Right lobe of liver (tissue), 6 donors: ENCODE results near the gene IRF9. TPM values are rescaled to one million over a fixed set of nuclear protein-coding genes. Genes with fewer than 3 reads are reported as not detected.

Experiments
- ATAC-seq, 4 donors: fragments of 200-7000 bp; cut with Tn5 transposase; one replicate each; pipeline ENCODE4 v1.9.1; 2020; ENCODE audit warnings: mild to moderate bottlenecking in 4 of 4, moderate library complexity in 4 of 4
- DNase-seq, 3 donors: peaks; one replicate each; pipeline ENCODE4 v3.0.0-alpha.2; 2020
- H3K27ac ChIP-seq, 3 donors: fragments of 200-600 bp; one replicate each; pipeline ENCODE4 v1.8.0; 2022
- H3K27me3 ChIP-seq, 2 donors: fragments of 200-600 bp; one replicate each; pipeline ENCODE4 v1.8.0; 2022
- H3K36me3 ChIP-seq, 4 donors: fragments of 200-600 bp; sonication (generic) in 1 of 4; one replicate each; pipeline versions ENCODE4 v1.5.1 to v1.8.0; 2017 to 2022; ENCODE audit warnings: control low read depth in 1 of 4
- H3K4me1 ChIP-seq, 4 donors: fragments of 200-600 bp; sonication (generic) in 1 of 4; one replicate each; pipeline versions ENCODE4 v1.5.1 to v1.8.0; 2017 to 2022; ENCODE audit warnings: control low read depth in 1 of 4
- H3K4me3 ChIP-seq, 3 donors: fragments of 200-600 bp; one replicate each; pipeline ENCODE4 v1.8.0; 2022
- H3K9me3 ChIP-seq, 4 donors: fragments of 200-600 bp; sonication (generic) in 1 of 4; one replicate each; pipeline versions ENCODE4 v1.5.1 to v1.8.0; 2017 to 2022; ENCODE audit warnings: control low read depth in 1 of 4
- CTCF ChIP-seq, 4 donors: fragments of 200-600 bp in 3 of 4; fragments of 450-650 bp in 1 of 4; IDR thresholded peaks; one replicate each; pipeline versions ENCODE4 v1.5.1 to v1.8.0; 2016 to 2022; ENCODE audit warnings: antibody characterized with exemption in 4 of 4, mild to moderate bottlenecking in 2 of 4
- POLR2A ChIP-seq: fragments of 450-650 bp; IDR thresholded peaks from one replicate; pipeline ENCODE4 v1.6.1; 2017; ENCODE audit warnings: antibody characterized with exemption, mild to moderate bottlenecking
- WGBS: methylation state at CpG from one replicate; pipeline ENCODE4 v1.1.6; 2018; ENCODE audit warnings: low coverage, low lambda C conversion rate; ENCODE audit not compliant: insufficient coverage; ENCODE audit errors: missing lambda C conversion rate; 5-methylcytosine and 5-hydroxymethylcytosine counted together
- intact Hi-C, 2 donors: fragments of 100-400 bp; cut with DNase I; formaldehyde crosslinking; loops; one replicate each; pipeline versions ENCODE4 v1.11.2 to v1.14.1; 2022
- total RNA-seq, 6 experiments: library from RNA; depleted of rRNA in 2 of 6; stranded (reverse); fragments of >200 nt in 2 of 6; fragmentation: NEBNext Ultra II Directional in 3 of 6; extraction: Animal tissue kit (Norgen Biotek cat#: 25700) in 3 of 6; gene quantifications; one replicate each; pipeline versions ENCODE4 v1.1.0 to v1.2.4, GENCODE V29; 2016 to 2023
- donor health status: DM: no; HTN: yes; CAD: no.
- donor health status: DM: no; HTN: no; CAD: no.
- donor health status: DM: no; HTN: no; CAD: no.
- donor health status: DM: no; HTN: yes; CAD: no.
- donor health status: DM: no; HTN: yes; CAD: no.

IRF9 gene
- total RNA-seq, 6 experiments from 2014 or later, result 17.4 to 66.6 (median 37.2) TPM

GRCh38 chr14:24172871-24173281, 11.8 kb downstream of the IRF9 start:
- H3K27ac ChIP-seq, result no peak overlapping the region
- no peaks in the 10 kb centered on the region for H3K9me3 ChIP-seq
- 87% methylated on average over 20 of the region's 20 CpGs for WGBS
- intact Hi-C loops, result no loop called here
- H3K36me3 ChIP-seq, result peaks cover 0 to 5% (median 0%) of the 10 kb centered on the region in 4 donors
- no peaks in the 10 kb centered on the region for H3K27me3 ChIP-seq
- no peak overlapping the region for H3K4me3 ChIP-seq
- ATAC-seq (no peak), DNase-seq (peak in 1 of 3 donors; percentile 49)
- H3K4me1 ChIP-seq, result no peaks in the 10 kb centered on the region
- no peak for TF ChIP-seq POLR2A
- no peak for TF ChIP-seq CTCF (IDR thresholded peaks at IDR 0.05)

GRCh38 chr14:24176599-24176998, 15.5 kb downstream of the IRF9 start:
- DNase-seq, result no peak
- H3K4me3 ChIP-seq, result no peak overlapping the region

GRCh38 chr14:24177041-24177825, 16.2 kb downstream of the IRF9 start:
- H3K36me3 ChIP-seq, result peaks cover 0 to 15% (median 8%) of the 10 kb centered on the region in 4 donors
- intact Hi-C loops, result no loop called here

More at GRCh38 chr14:24176599-24176998, 15.5 kb downstream of the IRF9 start:
- TF ChIP-seq POLR2A (no peak), CTCF (IDR thresholded peaks at IDR 0.05) (no peak)
- Histone ChIP-seq H3K36me3 (peaks cover 0 to 11% (median 8%) of the 10 kb centered on the region in 4 donors), H3K9me3 (no peaks in the 10 kb centered on the region), H3K4me1 (peaks cover 0 to 23% (median 11%) of the 10 kb centered on the region in 4 donors), H3K27me3 (no peaks in the 10 kb centered on the region), H3K27ac (no peak overlapping the region)
- no peak for ATAC-seq
- intact Hi-C loops, result no loop called here
- no CpG with 5 or more reads among the region's 5 CpGs for WGBS

GRCh38 chr14:24177891-24178290, 16.8 kb downstream of the IRF9 start:
- intact Hi-C loops, result no loop called here
- DNase-seq, result no peak
- Histone ChIP-seq H3K9me3 (no peaks in the 10 kb centered on the region), H3K27me3 (no peaks in the 10 kb centered on the region), H3K4me1 (peaks cover 0 to 23% (median 11%) of the 10 kb centered on the region in 4 donors), H3K27ac (no peak overlapping the region), H3K4me3 (no peak overlapping the region), H3K36me3 (peaks cover 0 to 18% (median 9%) of the 10 kb centered on the region in 4 donors)
- WGBS, result 90% methylated on average over 6 of the region's 14 CpGs
- ATAC-seq, result no peak
- no peak for TF ChIP-seq CTCF (IDR thresholded peaks at IDR 0.05)
- TF ChIP-seq POLR2A, result no peak

More at GRCh38 chr14:24177041-24177825, 16.2 kb downstream of the IRF9 start:
- DNase-seq, result no peak
- Histone ChIP-seq H3K4me1 (peaks cover 0 to 23% (median 11%) of the 10 kb centered on the region in 4 donors), H3K9me3 (no peaks in the 10 kb centered on the region), H3K4me3 (no peak overlapping the region), H3K27ac (no peak overlapping the region), H3K27me3 (no peaks in the 10 kb centered on the region)
- ATAC-seq, result no peak
- no CpG with 5 or more reads among the region's 12 CpGs for WGBS
- TF ChIP-seq POLR2A, result no peak
- TF ChIP-seq CTCF (IDR thresholded peaks at IDR 0.05), result no peak
